Neural progenitor cell (in vitro differentiated cells): ENCODE measurements around the gene MCRIP2.

ENCODE experiments used
- EZH2 ChIP-seq: fragments of 200-600 bp; sonication (generic); IDR thresholded peaks from 2 replicates; pipeline ENCODE4 v1.6.1; 2017; ENCODE audit warnings: antibody characterized with exemption, mild to moderate bottlenecking, moderate library complexity
- EZH2phosphoT487 ChIP-seq: fragments of 200-600 bp; sonication (generic); IDR thresholded peaks from 2 replicates; pipeline ENCODE4 v1.6.1; 2017; ENCODE audit warnings: antibody characterized with exemption
- TF ChIP-seq, protein P1 (sequence below): fragments of 200-600 bp; sonication (generic); IDR thresholded peaks from 2 replicates; pipeline ENCODE4 v1.5.1; 2017; ENCODE audit warnings: antibody characterized with exemption, mild to moderate bottlenecking

DNA sequence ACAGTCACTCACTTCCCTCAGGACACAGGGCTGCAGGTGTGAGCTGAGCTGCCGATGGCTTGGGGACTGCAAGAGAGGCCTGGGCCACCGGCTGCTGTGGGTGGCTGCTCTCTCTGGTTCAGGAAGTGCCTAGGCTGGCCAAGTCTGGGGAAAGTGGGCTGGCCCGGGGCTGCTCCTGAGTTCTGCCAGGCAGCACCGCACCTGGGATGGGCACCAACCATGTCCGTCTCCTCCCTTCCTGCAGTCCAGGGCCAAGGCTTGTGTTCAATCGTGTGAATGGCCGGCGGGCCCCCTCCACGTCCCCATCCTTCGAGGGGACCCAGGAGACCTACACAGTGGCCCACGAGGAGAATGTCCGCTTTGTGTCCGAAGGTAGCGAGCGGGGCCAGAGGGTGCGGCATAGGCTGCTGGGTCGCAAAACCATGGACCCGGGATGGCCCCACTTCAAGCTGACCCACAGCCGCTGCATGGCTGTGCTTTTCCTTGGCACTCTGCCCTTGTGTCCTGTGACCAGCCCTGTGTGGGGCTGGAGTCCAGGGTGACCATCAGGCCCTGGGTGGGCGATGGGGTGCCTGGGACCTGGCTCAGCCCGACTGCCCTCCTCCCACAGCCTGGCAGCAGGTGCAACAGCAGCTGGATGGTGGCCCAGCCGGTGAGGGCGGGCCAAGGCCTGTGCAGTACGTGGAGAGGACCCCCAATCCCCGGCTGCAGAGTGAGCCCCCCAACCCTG, 5.7 kb downstream of the MCRIP2 start:
- TF ChIP-seq, protein P1, sequence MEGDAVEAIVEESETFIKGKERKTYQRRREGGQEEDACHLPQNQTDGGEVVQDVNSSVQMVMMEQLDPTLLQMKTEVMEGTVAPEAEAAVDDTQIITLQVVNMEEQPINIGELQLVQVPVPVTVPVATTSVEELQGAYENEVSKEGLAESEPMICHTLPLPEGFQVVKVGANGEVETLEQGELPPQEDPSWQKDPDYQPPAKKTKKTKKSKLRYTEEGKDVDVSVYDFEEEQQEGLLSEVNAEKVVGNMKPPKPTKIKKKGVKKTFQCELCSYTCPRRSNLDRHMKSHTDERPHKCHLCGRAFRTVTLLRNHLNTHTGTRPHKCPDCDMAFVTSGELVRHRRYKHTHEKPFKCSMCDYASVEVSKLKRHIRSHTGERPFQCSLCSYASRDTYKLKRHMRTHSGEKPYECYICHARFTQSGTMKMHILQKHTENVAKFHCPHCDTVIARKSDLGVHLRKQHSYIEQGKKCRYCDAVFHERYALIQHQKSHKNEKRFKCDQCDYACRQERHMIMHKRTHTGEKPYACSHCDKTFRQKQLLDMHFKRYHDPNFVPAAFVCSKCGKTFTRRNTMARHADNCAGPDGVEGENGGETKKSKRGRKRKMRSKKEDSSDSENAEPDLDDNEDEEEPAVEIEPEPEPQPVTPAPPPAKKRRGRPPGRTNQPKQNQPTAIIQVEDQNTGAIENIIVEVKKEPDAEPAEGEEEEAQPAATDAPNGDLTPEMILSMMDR: no peak
- TF ChIP-seq EZH2: no peak
- TF ChIP-seq EZH2phosphoT487: no peak
